SH-SY5Y (cell line): Measurements from ENCODE around the gene AFG1L.

Experiments used
- GATA2 ChIP-seq: IDR thresholded peaks from 2 replicates; pipeline ENCODE4 v1.6.1; 2011; ENCODE audit warnings: mild to moderate bottlenecking, low read depth, low read length
- GATA3 ChIP-seq: IDR thresholded peaks from 2 replicates; pipeline ENCODE4 v1.6.1; 2011; ENCODE audit warnings: low read depth, mild to moderate bottlenecking, low read length, moderate library complexity

DNA sequence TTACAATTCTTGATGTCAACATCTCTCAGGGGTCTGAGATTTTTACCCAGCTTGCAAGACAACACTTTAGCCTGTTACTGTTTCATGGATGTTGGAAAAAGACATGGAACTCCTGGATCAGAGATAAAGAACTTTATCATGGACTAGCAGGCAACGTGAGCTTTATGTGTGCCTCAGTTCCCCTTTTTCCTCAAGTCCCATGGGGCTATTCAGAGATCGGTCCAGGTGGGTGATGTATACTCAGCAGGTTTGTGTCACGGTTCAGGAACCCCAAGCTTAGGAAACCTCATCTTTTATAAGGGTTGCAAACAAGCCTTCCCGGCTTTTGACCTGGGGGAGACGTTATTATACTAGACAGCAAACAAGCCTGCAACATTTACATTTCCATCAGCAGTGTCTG, 15.0 kb downstream of the AFG1L start:
- TF ChIP-seq GATA3 (no peak), GATA2 (no peak)
